ENCODE results near the gene RASL11B.

GRCh38 chr4:52842792-52843191 is 19.3 kb upstream of the RASL11B start:
- no peak for TF ChIP-seq CTCF (conservative IDR thresholded peaks at IDR 0.05; ENCODE audit: low read length)
- TF ChIP-seq EZH2phosphoT487 (IDR thresholded peaks at IDR 0.05; ENCODE audit: borderline replicate concordance, low read depth, low read length), result no peak

Measured in OCI-LY7 (cell line).